GM19468 (cell line): ENCODE data around the gene TTC13.
"Not testable (repeated sequence)": the region's sequence is repeated elsewhere in the genome, so short reads cannot be mapped to it uniquely, and the experiment has no call there.

Experiments
- ATAC-seq: cut with Tn5 transposase; IDR thresholded peaks from one replicate; pipeline ENCODE4 v1.9.1; 2021; ENCODE audit warnings: mild to moderate bottlenecking, moderate library complexity, moderate number of reproducible peaks; ENCODE audit not compliant: unreplicated experiment; ENCODE audit errors: extremely low read depth

The TTC13 gene

GRCh38 chr1:230992100-230992774 lies 13.6 kb upstream of the TTC13 start:
- no peak for ATAC-seq

- ATAC-seq: no peak
Measured at GRCh38 chr1:230987448-230987847, 8.8 kb upstream of the TTC13 start.

- no peak for ATAC-seq
Measured at GRCh38 chr1:230986976-230987375, 8.3 kb upstream of the TTC13 start.

- no peak for ATAC-seq
Measured at GRCh38 chr1:230985711-230986110, 7.0 kb upstream of the TTC13 start.

GRCh38 chr1:230984622-230985515 lies 6.2 kb upstream of the TTC13 start:
- ATAC-seq: not testable (repeated sequence)

- no peak for ATAC-seq
Measured at GRCh38 chr1:230983811-230984210, 5.2 kb upstream of the TTC13 start.

- no peak for ATAC-seq
Measured at GRCh38 chr1:230982696-230983095, 4.0 kb upstream of the TTC13 start.

- no peak for ATAC-seq
Measured at GRCh38 chr1:230979952-230980351, 1.3 kb upstream of the TTC13 start.

- no peak for ATAC-seq
Measured at GRCh38 chr1:230979389-230979716, 692 bp upstream of the TTC13 start.

- no peak for ATAC-seq
Measured at GRCh38 chr1:230977761-230978490, 735 bp downstream of the TTC13 start.

- ATAC-seq: no peak
Measured at GRCh38 chr1:230976825-230977747, 1.6 kb downstream of the TTC13 start.

GRCh38 chr1:230976360-230976759 lies 2.3 kb downstream of the TTC13 start:
- no peak for ATAC-seq

GRCh38 chr1:230975636-230976035 lies 3.0 kb downstream of the TTC13 start:
- ATAC-seq: no peak

- ATAC-seq: peak; percentile 76
Measured at GRCh38 chr1:230972855-230973271, 5.8 kb downstream of the TTC13 start.

GRCh38 chr1:230971771-230972170 lies 6.9 kb downstream of the TTC13 start:
- ATAC-seq: no peak

GRCh38 chr1:230970432-230970831 lies 8.2 kb downstream of the TTC13 start:
- ATAC-seq: no peak

GRCh38 chr1:230966358-230966873 lies 12.2 kb downstream of the TTC13 start:
- no peak for ATAC-seq

- ATAC-seq: no peak
Measured at GRCh38 chr1:230965535-230965934, 13.1 kb downstream of the TTC13 start.

GRCh38 chr1:230964896-230965295 lies 13.8 kb downstream of the TTC13 start:
- ATAC-seq: no peak

GRCh38 chr1:230958370-230958769 lies 20.3 kb downstream of the TTC13 start:
- ATAC-seq: no peak
